Lower lobe of right lung (tissue), 2 donors: ENCODE data around the gene KCNN1. TPM values are rescaled to one million over a fixed set of nuclear protein-coding genes. Genes with fewer than 3 reads are reported as not detected.

Experiments used
- ATAC-seq, 2 donors: fragments of 200-7000 bp; cut with Tn5 transposase; one replicate each; pipeline ENCODE4 v1.9.1; 2020 to 2022; ENCODE audit warnings: mild to moderate bottlenecking in 2 of 2, moderate library complexity in 2 of 2
- DNase-seq: peaks from one replicate; pipeline ENCODE4 v3.0.0-alpha.2; 2020
- H3K27ac ChIP-seq: fragments of 200-600 bp; one replicate; pipeline ENCODE4 v1.8.0; 2022
- H3K27me3 ChIP-seq: fragments of 200-600 bp; one replicate; pipeline ENCODE4 v1.8.0; 2022; ENCODE audit warnings: low read depth
- H3K36me3 ChIP-seq: fragments of 200-600 bp; one replicate; pipeline ENCODE4 v1.8.0; 2022; ENCODE audit warnings: mild to moderate bottlenecking
- H3K4me1 ChIP-seq: fragments of 200-600 bp; one replicate; pipeline ENCODE4 v1.8.0; 2022
- H3K4me3 ChIP-seq: fragments of 200-600 bp; one replicate; pipeline ENCODE4 v1.8.0; 2022; ENCODE audit warnings: mild to moderate bottlenecking
- H3K9me3 ChIP-seq: fragments of 200-600 bp; one replicate; pipeline ENCODE4 v1.8.0; 2022
- intact Hi-C: fragments of 100-400 bp; cut with DNase I; formaldehyde crosslinking; loops from one replicate; pipeline ENCODE4 v1.11.0; 2022
- total RNA-seq: library from RNA; stranded (reverse); fragmentation: NEBNext Ultra II Directional; extraction: Animal tissue kit (Norgen Biotek cat#: 25700); gene quantifications from one replicate; pipeline ENCODE4 v1.2.1, GENCODE V29; 2021
- TF ChIP-seq, protein P1 (sequence below): fragments of 200-600 bp; IDR thresholded peaks from one replicate; pipeline ENCODE4 v1.8.0; 2022; ENCODE audit warnings: antibody characterized with exemption, mild to moderate bottlenecking
- donor health status: DM: no; HTN: yes; CAD: no; lungs with severe emphysema.

KCNN1 gene
- total RNA-seq, 1 donor from 2014 or later, result not detected

DNA sequence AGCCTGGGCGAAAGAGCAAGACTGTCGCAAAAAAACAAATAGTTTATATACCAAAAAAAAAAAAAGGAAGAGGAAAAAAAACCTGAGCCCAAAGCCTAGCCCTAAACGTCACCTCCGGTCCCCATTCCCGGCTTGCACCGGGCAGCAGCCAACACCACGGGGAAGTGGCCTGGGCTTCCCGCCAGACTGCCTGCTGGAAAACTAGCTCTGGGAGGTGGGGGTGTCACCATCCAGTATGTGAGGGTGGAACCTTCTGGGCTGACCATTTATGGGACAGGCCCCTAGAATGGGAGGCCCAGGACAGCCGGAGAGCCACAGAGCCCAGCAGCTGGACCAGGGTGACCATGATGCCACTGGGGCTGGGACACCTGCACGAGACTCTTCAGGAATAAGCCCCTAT, 82.5 kb downstream of the KCNN1 start:
- Histone ChIP-seq H3K27ac (peak overlapping the region; percentile 73), H3K36me3 (no peaks in the 10 kb centered on the region), H3K4me3 (no peak overlapping the region), H3K27me3 (no peaks in the 10 kb centered on the region), H3K4me1 (peaks cover 49% of the 10 kb centered on the region), H3K9me3 (no peaks in the 10 kb centered on the region)
- intact Hi-C loops, result no loop called here
- TF ChIP-seq, protein P1, sequence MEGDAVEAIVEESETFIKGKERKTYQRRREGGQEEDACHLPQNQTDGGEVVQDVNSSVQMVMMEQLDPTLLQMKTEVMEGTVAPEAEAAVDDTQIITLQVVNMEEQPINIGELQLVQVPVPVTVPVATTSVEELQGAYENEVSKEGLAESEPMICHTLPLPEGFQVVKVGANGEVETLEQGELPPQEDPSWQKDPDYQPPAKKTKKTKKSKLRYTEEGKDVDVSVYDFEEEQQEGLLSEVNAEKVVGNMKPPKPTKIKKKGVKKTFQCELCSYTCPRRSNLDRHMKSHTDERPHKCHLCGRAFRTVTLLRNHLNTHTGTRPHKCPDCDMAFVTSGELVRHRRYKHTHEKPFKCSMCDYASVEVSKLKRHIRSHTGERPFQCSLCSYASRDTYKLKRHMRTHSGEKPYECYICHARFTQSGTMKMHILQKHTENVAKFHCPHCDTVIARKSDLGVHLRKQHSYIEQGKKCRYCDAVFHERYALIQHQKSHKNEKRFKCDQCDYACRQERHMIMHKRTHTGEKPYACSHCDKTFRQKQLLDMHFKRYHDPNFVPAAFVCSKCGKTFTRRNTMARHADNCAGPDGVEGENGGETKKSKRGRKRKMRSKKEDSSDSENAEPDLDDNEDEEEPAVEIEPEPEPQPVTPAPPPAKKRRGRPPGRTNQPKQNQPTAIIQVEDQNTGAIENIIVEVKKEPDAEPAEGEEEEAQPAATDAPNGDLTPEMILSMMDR, result no peak
- DNase-seq, result peak; percentile 88
- ATAC-seq, result peak; percentile 85 to 92

Other genes with a start within 250 kb of the KCNN1 start
- 67.1 TPM for gene MAP1S, start 247.6 kb upstream of the KCNN1 start, total RNA-seq
- gene FCHO1, start 215.6 kb upstream of the KCNN1 start, total RNA-seq, result 8.7 TPM
- gene B3GNT3, start 172.0 kb upstream of the KCNN1 start, total RNA-seq, result 1.6 TPM
- not detected for gene INSL3, start 145.6 kb upstream of the KCNN1 start, total RNA-seq
- gene JAK3, start 119.1 kb upstream of the KCNN1 start, total RNA-seq, result 15.9 TPM
- gene RPL18A, start 107.2 kb upstream of the KCNN1 start, total RNA-seq, result 1,378 TPM
- 0.18 TPM for gene SLC5A5, start 95.2 kb upstream of the KCNN1 start, total RNA-seq
- 55.3 TPM for gene CCDC124, start 34.1 kb upstream of the KCNN1 start, total RNA-seq
- gene ARRDC2, start 41.1 kb downstream of the KCNN1 start, total RNA-seq, result 89.4 TPM
- gene IL12RB1, start 119.8 kb downstream of the KCNN1 start, total RNA-seq, result 14.6 TPM
- gene MAST3, start 130.7 kb downstream of the KCNN1 start, total RNA-seq, result 29.2 TPM
- gene PIK3R2, start 186.1 kb downstream of the KCNN1 start, total RNA-seq, result 21.6 TPM
- gene IFI30, start 206.7 kb downstream of the KCNN1 start, total RNA-seq, result 682 TPM
- 6.6 TPM for gene MPV17L2, start 226.1 kb downstream of the KCNN1 start, total RNA-seq
- gene RAB3A, start 236.9 kb downstream of the KCNN1 start, total RNA-seq, result 2.7 TPM